SJCRH30 (cell line): ENCODE results near the gene PLCXD1. TPM values are rescaled to one million over a fixed set of nuclear protein-coding genes. Genes with fewer than 3 reads are reported as not detected.
"Not testable (repeated sequence)": the region's sequence is repeated elsewhere in the genome, so short reads cannot be mapped to it uniquely, and the experiment has no call there.

Source experiments
- DNase-seq, 2 experiments: peaks; one replicate each; pipeline ENCODE4 v3.0.0-alpha.2; 2015 to 2020
- H3K27ac ChIP-seq: fragments of 250-450 bp; sonication (Bioruptor Pico); 2 replicates; pipeline ENCODE4 v1.5.1; 2020; ENCODE audit warnings: mild to moderate bottlenecking, moderate library complexity
- H3K27me3 ChIP-seq: fragments of 250-450 bp; sonication (Bioruptor Pico); 2 replicates; pipeline ENCODE4 v1.5.1; 2020; ENCODE audit warnings: mild to moderate bottlenecking, moderate library complexity
- H3K36me3 ChIP-seq: fragments of 250-450 bp; sonication (Bioruptor Pico); 2 replicates; pipeline ENCODE4 v1.5.1; 2020; ENCODE audit warnings: mild to moderate bottlenecking, moderate library complexity
- H3K4me1 ChIP-seq: fragments of 250-450 bp; sonication (Bioruptor Pico); 2 replicates; pipeline ENCODE4 v1.5.1; 2020; ENCODE audit warnings: mild to moderate bottlenecking, moderate library complexity
- H3K4me3 ChIP-seq: fragments of 250-450 bp; sonication (Bioruptor Pico); 2 replicates; pipeline ENCODE4 v1.5.1; 2020; ENCODE audit warnings: mild to moderate bottlenecking, moderate library complexity
- H3K9me3 ChIP-seq: fragments of 250-450 bp; sonication (Bioruptor Pico); replicated peaks from 2 replicates; pipeline ENCODE4 v1.5.1; 2020; ENCODE audit warnings: mild to moderate bottlenecking, moderate library complexity
- total RNA-seq: library from RNA; depleted of rRNA; stranded (reverse); fragments of >200 nt; shearing (Covaris generic); gene quantifications from 2 replicates; pipeline ENCODE4 v1.2.3, GENCODE V29; 2014

Gene PLCXD1
- total RNA-seq, 1 experiment from 2014 or later: 16.0 TPM

- DNase-seq: peak in 1 of 2 experiments; percentile 16
- Histone ChIP-seq H3K9me3 (no peaks in the 10 kb centered on the region), H3K27ac (no peak overlapping the region), H3K27me3 (no peaks in the 10 kb centered on the region), H3K4me3 (peak overlapping the region; percentile 56), H3K36me3 (no peaks in the 10 kb centered on the region), H3K4me1 (peaks cover 4% of the 10 kb centered on the region; the same call in 1 of the 2 replicates)
Measured at GRCh38 chrX:276581-277201, 4.5 kb upstream of the PLCXD1 start.

DNA sequence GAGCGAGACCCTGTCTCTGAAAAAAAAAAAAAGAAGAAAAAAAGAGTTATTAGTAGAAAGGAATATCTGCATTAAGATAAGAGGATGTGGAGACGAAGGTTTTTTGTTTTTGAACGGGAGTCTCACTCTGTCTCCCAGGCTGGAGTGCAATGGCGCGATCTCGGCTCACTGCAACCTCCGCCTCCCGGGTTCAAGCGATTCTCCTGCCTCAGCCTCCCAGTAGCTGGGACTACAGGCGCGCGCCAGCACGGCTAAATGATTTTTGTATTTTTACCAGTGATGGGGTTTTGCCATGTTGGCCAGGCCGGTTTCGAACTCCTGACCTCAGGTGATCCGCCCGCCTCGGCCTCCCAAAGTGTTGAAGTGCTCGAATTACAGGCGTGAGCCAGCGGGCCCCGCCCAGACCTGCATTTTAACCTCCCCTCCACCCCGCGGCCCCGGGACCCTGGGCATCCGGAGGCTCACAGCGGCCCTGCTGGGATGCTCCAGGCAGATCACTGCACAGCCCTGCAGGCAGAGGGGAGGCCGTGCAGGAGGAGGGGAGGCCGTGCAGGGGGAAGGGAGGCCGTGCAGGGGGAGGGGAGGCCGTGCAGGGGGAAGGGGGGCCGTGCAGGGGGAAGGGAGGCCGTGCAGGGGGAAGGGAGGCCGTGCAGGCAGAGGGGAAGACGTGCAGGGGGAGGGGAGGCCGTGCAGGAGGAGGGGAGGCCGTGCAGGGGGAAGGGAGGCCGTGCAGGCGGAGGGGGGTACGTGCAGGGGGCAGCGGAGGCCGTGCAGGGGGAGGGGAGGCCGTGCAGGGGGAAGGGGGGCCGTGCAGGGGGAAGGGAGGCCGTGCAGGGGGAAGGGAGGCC lies 1.2 kb upstream of the PLCXD1 start:
- not testable (repeated sequence) for H3K27me3 ChIP-seq, H3K9me3 ChIP-seq, DNase-seq, H3K4me1 ChIP-seq, H3K36me3 ChIP-seq, H3K4me3 ChIP-seq, H3K27ac ChIP-seq

DNA sequence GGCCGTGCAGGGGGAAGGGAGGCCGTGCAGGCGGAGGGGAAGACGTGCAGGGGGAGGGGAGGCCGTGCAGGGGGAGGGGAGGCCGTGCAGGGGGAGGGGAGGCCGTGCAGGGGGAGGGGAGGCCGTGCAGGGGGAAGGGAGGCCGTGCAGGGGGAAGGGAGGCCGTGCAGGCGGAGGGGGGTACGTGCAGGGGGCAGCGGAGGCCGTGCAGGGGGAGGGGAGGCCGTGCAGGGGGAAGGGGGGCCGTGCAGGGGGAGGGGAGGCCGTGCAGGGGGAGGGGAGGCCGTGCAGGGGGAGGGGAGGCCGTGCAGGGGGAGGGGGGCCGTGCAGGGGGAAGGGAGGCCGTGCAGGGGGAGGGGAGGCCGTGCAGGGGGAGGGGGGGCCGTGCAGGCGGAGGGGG lies 459 bp upstream of the PLCXD1 start:
- not testable (repeated sequence) for H3K9me3 ChIP-seq, H3K4me3 ChIP-seq, H3K36me3 ChIP-seq, H3K27me3 ChIP-seq, H3K4me1 ChIP-seq, DNase-seq, H3K27ac ChIP-seq

DNA sequence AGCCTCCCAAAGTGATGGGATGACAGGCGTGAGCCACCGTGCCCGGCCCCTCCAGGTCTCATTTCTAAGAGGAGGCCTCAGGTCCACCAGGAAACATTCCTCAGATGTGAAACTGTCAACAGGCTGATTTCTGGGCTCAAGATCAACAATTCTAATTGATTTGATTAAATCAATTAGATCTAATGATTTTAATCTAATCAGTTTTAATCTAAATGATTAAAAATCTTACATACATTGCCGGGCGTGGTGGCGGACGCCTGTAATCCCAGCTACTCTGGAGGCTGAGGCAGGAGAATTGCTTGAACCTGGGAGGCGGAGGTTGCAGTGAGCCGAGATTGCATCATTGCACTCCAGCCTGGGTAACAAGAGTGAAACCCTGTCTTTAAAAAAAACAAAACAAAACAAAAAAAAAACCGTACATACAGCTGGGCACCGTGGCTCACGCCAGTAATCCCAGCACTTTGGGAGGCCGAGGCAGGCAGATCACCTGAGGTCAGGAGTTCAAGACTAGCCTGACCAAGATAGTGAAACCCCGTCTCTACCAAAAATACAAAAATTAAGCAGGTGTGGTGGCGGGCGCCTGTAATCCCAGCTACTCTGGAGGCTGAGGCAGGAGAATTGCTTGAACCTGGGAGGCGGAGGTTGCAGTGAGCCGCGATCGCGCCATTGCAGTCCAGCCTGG lies 960 bp downstream of the PLCXD1 start:
- H3K4me3 ChIP-seq, DNase-seq, H3K4me1 ChIP-seq, H3K27ac ChIP-seq, H3K9me3 ChIP-seq, H3K36me3 ChIP-seq, H3K27me3 ChIP-seq: not testable (repeated sequence)

DNA sequence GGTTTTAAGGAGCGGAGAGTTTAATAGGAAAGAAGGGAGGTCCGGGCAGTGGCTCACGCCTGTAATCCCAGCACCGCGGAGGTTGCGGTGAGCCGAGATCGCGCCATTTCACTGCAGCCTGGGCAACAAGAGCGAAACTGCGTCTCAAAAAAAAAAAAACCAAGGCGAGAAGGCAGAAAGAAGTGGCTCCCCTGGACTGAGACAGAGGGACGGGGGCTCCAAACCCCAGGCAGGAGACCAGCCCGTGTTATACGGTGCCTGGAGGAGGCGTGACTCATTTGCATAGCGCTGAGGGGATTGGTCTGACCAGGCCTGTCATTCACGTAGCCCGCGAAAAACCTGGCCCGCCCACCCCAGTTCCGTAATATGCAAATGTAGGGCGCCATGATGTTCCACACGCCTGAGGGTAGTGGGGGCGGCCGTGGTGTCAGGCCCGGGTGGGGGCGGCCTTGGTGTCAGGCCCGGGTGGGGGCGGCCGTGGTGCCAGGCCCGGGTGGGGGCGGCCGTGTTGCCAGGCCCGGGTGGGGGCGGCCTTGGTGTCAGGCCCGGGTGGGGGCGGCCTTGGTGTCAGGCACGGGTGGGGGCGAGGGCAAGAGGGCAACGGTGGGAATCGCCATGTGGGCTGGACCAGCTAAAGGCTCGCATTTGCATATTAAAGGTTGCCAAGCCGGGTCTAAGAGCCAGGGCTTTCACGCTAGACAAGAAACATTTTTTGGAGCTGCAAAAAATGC lies 2.1 kb downstream of the PLCXD1 start:
- Histone ChIP-seq H3K36me3 (0 out of 2 replicates have a peak, but pooled peaks cover 4% of the 10 kb centered on the region), H3K27me3 (no peaks in the 10 kb centered on the region), H3K4me3 (peak overlapping the region; percentile 57), H3K4me1 (no peaks in the 10 kb centered on the region), H3K9me3 (no peaks in the 10 kb centered on the region), H3K27ac (peak overlapping the region; percentile 66)
- DNase-seq: peak; percentile 92 to 93

DNA sequence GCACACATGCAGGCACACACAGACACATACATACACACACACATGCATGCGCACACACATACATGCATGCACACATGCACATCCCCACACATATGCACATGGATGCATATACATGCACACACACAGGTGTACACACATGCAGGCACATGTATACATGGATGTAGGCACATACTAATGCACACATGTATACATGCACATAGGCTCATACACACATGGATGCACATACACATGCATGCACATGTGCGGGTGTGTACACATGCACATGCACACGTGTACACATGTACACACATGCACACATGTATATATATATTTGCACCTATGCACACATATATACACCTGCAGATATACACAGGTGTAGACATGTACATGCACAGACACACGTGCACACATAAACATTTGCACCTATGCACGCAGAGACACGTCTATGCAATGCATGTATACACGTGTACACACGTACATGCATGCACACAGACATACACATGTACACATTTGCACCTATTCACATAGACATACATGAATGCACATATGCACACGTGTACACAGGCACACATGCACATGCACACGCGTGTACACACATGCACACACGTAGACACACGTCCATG lies 4.0 kb downstream of the PLCXD1 start:
- H3K4me1 ChIP-seq: no peaks in the 10 kb centered on the region
- H3K27ac ChIP-seq: no peak overlapping the region
- no peaks in the 10 kb centered on the region for H3K9me3 ChIP-seq
- no peak overlapping the region for H3K4me3 ChIP-seq
- peaks cover 12% of the 10 kb centered on the region; the same call in 1 of the 2 replicates for H3K36me3 ChIP-seq
- H3K27me3 ChIP-seq: no peaks in the 10 kb centered on the region
- no peak for DNase-seq

DNA sequence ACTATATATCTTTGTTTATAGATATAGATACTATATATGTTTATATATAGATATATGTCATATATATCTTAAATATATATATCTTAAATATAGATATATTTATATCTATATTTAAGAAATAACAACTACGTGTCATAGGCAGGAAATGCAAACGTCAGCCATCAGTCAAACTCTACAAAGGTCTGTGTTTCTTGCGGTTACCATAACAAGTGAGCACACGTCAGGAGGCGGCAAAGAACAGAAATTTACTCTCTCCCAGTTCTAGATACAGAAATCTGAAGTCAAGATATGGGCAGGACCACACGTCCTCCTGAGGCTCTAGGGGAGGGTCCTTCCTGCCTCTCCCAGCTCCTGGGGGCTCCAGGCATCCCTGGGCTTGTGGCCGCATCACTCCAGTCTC lies 6.5 kb downstream of the PLCXD1 start:
- no peaks in the 10 kb centered on the region for H3K9me3 ChIP-seq
- no peaks in the 10 kb centered on the region for H3K27me3 ChIP-seq
- no peak overlapping the region for H3K27ac ChIP-seq
- no peak for DNase-seq
- no peaks in the 10 kb centered on the region for H3K4me1 ChIP-seq
- peaks cover 17% of the 10 kb centered on the region for H3K36me3 ChIP-seq
- no peak overlapping the region for H3K4me3 ChIP-seq

GRCh38 chrX:288561-288991 lies 7.4 kb downstream of the PLCXD1 start:
- no peak overlapping the region for H3K4me3 ChIP-seq

GRCh38 chrX:290476-291166 lies 9.4 kb downstream of the PLCXD1 start:
- DNase-seq: no peak
- Histone ChIP-seq H3K9me3 (no peaks in the 10 kb centered on the region), H3K4me3 (no peak overlapping the region), H3K27me3 (no peaks in the 10 kb centered on the region), H3K27ac (no peak overlapping the region), H3K36me3 (peaks cover 27% of the 10 kb centered on the region), H3K4me1 (no peaks in the 10 kb centered on the region)

More at GRCh38 chrX:288561-288991, 7.4 kb downstream of the PLCXD1 start:
- Histone ChIP-seq H3K4me1 (no peaks in the 10 kb centered on the region), H3K36me3 (peaks cover 26% of the 10 kb centered on the region), H3K9me3 (no peaks in the 10 kb centered on the region), H3K27me3 (no peaks in the 10 kb centered on the region), H3K27ac (no peak overlapping the region)
- no peak for DNase-seq

DNA sequence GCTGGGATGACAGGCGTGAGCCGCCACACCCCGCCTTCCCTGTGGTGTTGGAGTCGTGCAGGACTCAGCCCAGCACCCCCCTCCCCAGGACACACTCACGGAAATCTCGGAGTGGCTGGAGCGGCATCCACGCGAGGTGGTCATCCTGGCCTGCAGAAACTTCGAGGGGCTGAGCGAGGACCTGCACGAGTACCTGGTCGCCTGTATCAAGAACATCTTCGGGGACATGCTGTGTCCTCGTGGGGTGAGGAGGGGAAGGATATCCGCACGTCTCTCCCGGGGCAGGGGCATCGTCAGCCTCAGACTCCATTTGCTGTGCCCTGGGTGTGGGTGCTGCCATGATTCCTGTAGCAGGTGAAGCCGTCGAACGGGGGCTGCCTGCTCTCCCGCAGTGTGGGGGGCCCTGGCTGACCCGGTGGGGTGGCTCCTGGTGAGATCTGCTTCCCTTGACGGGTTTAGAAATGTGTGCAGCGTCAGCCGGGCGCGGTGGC lies 10.3 kb downstream of the PLCXD1 start:
- no peaks in the 10 kb centered on the region for H3K4me1 ChIP-seq
- no peak overlapping the region for H3K27ac ChIP-seq
- DNase-seq: no peak
- H3K27me3 ChIP-seq: no peaks in the 10 kb centered on the region
- peaks cover 32% of the 10 kb centered on the region for H3K36me3 ChIP-seq
- H3K9me3 ChIP-seq: no peaks in the 10 kb centered on the region
- H3K4me3 ChIP-seq: no peak overlapping the region

GRCh38 chrX:292900-293897 lies 12.0 kb downstream of the PLCXD1 start:
- Histone ChIP-seq H3K4me1 (no peaks in the 10 kb centered on the region), H3K27me3 (no peaks in the 10 kb centered on the region), H3K36me3 (peaks cover 33% of the 10 kb centered on the region), H3K9me3 (no peaks in the 10 kb centered on the region), H3K4me3 (no peak overlapping the region), H3K27ac (no peak overlapping the region)
- no peak for DNase-seq

GRCh38 chrX:295136-295535 lies 14.0 kb downstream of the PLCXD1 start:
- no peak overlapping the region for H3K27ac ChIP-seq
- H3K4me3 ChIP-seq: no peak overlapping the region
- DNase-seq: no peak
- H3K4me1 ChIP-seq: no peaks in the 10 kb centered on the region
- H3K36me3 ChIP-seq: peaks cover 25% of the 10 kb centered on the region
- no peaks in the 10 kb centered on the region for H3K27me3 ChIP-seq
- H3K9me3 ChIP-seq: no peaks in the 10 kb centered on the region

DNA sequence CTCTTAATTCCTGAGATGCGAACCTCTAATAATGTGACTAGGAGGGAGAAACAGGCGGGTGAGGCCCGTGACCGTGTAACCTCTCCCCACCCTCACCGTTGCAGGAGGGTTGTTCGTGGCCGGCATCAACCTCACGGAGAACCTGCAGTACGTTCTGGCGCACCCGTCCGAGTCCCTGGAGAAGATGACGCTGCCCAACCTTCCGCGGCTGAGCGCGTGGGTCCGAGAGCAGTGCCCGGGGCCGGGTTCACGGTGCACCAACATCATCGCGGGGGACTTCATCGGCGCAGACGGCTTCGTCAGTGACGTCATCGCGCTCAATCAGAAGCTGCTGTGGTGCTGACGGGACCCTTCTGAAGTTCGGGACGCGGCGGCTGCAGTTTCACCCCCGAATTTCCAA lies 17.8 kb downstream of the PLCXD1 start:
- DNase-seq: no peak
- H3K27ac ChIP-seq: no peak overlapping the region
- H3K36me3 ChIP-seq: peaks cover 15% of the 10 kb centered on the region

More for the DNA sequence above, 17.8 kb downstream of the PLCXD1 start:
- Histone ChIP-seq H3K4me3 (no peak overlapping the region), H3K4me1 (no peaks in the 10 kb centered on the region), H3K9me3 (no peaks in the 10 kb centered on the region), H3K27me3 (no peaks in the 10 kb centered on the region)
